Upper lobe of left lung (tissue), 4 donors: ENCODE data around the gene EVPL.
A peak's percentile ranks its signal among the peaks of the same experiment; 100 is the strongest.

Experiments
- EP300 ChIP-seq, 4 donors: sonication (generic); formaldehyde crosslinking; IDR thresholded peaks; one replicate each; pipeline ENCODE4 v1.5.1; 2017; ENCODE audit warnings: antibody characterized with exemption in 4 of 4, control low read depth in 2 of 4
- POLR2A ChIP-seq, 4 donors: fragments of 450-650 bp; IDR thresholded peaks; one replicate each; pipeline ENCODE4 v1.5.1; 2016 to 2017; ENCODE audit warnings: antibody characterized with exemption in 4 of 4, mild to moderate bottlenecking in 2 of 4
- POLR2AphosphoS5 ChIP-seq, 2 donors: sonication (generic); formaldehyde crosslinking; IDR thresholded peaks; one replicate each; pipeline ENCODE4 v1.5.1; 2017; ENCODE audit warnings: antibody characterized with exemption in 2 of 2
- TF ChIP-seq, protein P1 (sequence below), 6 experiments: fragments of 450-650 bp in 4 of 6; fragments of 200-600 bp in 2 of 6; sonication (generic) in 2 of 6; IDR thresholded peaks; one replicate each; pipeline ENCODE4 v1.5.1; 2016 to 2019; ENCODE audit warnings: antibody characterized with exemption in 6 of 6

DNA sequence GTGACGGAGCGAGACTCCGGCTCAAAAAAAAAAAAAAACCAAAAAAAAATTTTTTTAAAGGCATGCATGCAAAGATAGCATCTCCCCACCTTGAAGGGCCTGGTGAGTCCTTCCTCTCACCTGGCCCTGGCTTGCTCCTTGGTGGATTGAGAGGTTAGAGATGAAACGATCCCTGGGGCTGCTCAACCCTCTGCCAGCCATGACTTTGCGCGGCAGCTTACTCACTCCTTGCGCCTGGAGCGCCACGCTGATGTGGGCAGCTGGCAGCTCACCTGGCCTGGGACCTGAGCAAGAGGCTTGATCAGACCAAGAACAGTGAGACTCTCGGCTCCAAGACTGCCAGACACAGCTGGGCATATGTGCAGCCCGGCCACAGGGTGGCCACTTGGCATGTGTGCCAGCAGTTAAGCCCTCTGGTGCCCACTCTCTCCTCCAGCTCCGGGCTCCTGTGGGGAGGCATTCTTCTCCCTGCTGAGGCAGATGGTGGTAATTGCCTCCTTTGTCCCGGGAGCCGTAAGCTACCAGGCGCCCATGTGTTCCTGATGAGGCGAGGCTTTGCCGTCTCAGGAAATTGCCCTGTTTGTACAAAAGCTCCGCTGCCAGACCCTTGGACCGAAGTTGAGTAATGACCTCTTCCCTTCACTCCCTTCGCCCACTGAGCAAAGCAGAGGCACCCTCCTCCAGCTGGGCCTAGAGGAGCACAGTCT, 5.1 kb upstream of the EVPL start:
- TF ChIP-seq, protein P1, sequence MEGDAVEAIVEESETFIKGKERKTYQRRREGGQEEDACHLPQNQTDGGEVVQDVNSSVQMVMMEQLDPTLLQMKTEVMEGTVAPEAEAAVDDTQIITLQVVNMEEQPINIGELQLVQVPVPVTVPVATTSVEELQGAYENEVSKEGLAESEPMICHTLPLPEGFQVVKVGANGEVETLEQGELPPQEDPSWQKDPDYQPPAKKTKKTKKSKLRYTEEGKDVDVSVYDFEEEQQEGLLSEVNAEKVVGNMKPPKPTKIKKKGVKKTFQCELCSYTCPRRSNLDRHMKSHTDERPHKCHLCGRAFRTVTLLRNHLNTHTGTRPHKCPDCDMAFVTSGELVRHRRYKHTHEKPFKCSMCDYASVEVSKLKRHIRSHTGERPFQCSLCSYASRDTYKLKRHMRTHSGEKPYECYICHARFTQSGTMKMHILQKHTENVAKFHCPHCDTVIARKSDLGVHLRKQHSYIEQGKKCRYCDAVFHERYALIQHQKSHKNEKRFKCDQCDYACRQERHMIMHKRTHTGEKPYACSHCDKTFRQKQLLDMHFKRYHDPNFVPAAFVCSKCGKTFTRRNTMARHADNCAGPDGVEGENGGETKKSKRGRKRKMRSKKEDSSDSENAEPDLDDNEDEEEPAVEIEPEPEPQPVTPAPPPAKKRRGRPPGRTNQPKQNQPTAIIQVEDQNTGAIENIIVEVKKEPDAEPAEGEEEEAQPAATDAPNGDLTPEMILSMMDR (IDR thresholded peaks at IDR 0.05) = peak in 2 of 6 experiments; percentile 20 to 48
- no peak for TF ChIP-seq EP300 (IDR thresholded peaks at IDR 0.05)
- no peak for TF ChIP-seq POLR2AphosphoS5 (IDR thresholded peaks at IDR 0.05)
- no peak for TF ChIP-seq POLR2A (IDR thresholded peaks at IDR 0.05)
